Posterior cingulate gyrus (tissue), 11 donors: ENCODE data around the gene INTS14.
"Not testable (repeated sequence)": the region's sequence is repeated elsewhere in the genome, so short reads cannot be mapped to it uniquely, and the experiment has no call there.

ENCODE experiments used
- DNase-seq, 10 donors: peaks; one replicate each; pipeline versions ENCODE4 v3.0.0 to v3.0.0-alpha.2; 2020 to 2021; ENCODE audit warnings: mixed read lengths in 3 of 10
- intact Hi-C: fragments of 100-400 bp; cut with DNase I; formaldehyde crosslinking; loops from one replicate; pipeline ENCODE4 v1.15.1; 2023

The INTS14 gene

GRCh38 chr15:65584241-65584640 is 26.7 kb downstream of the INTS14 start:
- intact Hi-C loops: no loop called here
- no peak for DNase-seq

- intact Hi-C loops: no loop called here
- DNase-seq: no peak
Measured at GRCh38 chr15:65583701-65584100, 27.2 kb downstream of the INTS14 start.

- DNase-seq: no peak
- intact Hi-C loops: no loop called here
Measured at GRCh38 chr15:65580287-65580686, 30.6 kb downstream of the INTS14 start.

- intact Hi-C loops: no loop called here
- DNase-seq: no peak
Measured at GRCh38 chr15:65579762-65580161, 31.2 kb downstream of the INTS14 start.

GRCh38 chr15:65578904-65579728 is 31.8 kb downstream of the INTS14 start:
- no peak for DNase-seq
- intact Hi-C loops: no loop called here

- intact Hi-C loops: no loop called here
- no peak for DNase-seq
Measured at GRCh38 chr15:65577129-65577996, 33.6 kb downstream of the INTS14 start.

- no peak for DNase-seq
- intact Hi-C loops: no loop called here
Measured at GRCh38 chr15:65576664-65577063, 34.3 kb downstream of the INTS14 start.

GRCh38 chr15:65571971-65572370 is 39.0 kb downstream of the INTS14 start:
- intact Hi-C loops: no loop called here
- DNase-seq: no peak

GRCh38 chr15:65569728-65570127 is 41.2 kb downstream of the INTS14 start:
- no peak for DNase-seq
- intact Hi-C loops: no loop called here

- intact Hi-C loops: no loop called here
Measured at GRCh38 chr15:65561934-65562333, 49.0 kb downstream of the INTS14 start.

GRCh38 chr15:65559941-65560340 is 51.0 kb downstream of the INTS14 start:
- DNase-seq: no peak
- intact Hi-C loops: no loop called here

More at GRCh38 chr15:65561934-65562333, 49.0 kb downstream of the INTS14 start:
- no peak for DNase-seq

- no peak for DNase-seq
- intact Hi-C loops: no loop called here
Measured at GRCh38 chr15:65558997-65559760, 51.8 kb downstream of the INTS14 start.

- intact Hi-C loops: no loop called here
- DNase-seq: no peak
Measured at GRCh38 chr15:65558336-65558735, 52.6 kb downstream of the INTS14 start.

GRCh38 chr15:65556622-65557021 is 54.3 kb downstream of the INTS14 start:
- no peak for DNase-seq
- intact Hi-C loops: no loop called here

GRCh38 chr15:65553691-65554090 is 57.2 kb downstream of the INTS14 start:
- no peak for DNase-seq
- intact Hi-C loops: no loop called here

- DNase-seq, intact Hi-C loops: not testable (repeated sequence)
Measured at GRCh38 chr15:65552851-65553250, 58.1 kb downstream of the INTS14 start.

- intact Hi-C loops: no loop called here
- DNase-seq: no peak
Measured at GRCh38 chr15:65551183-65551582, 59.7 kb downstream of the INTS14 start.

- DNase-seq: no peak
- intact Hi-C loops: no loop called here
Measured at GRCh38 chr15:65550681-65551098, 60.2 kb downstream of the INTS14 start.

GRCh38 chr15:65549288-65549687 is 61.6 kb downstream of the INTS14 start:
- DNase-seq, intact Hi-C loops: not testable (repeated sequence)

- intact Hi-C loops: no loop called here
- no peak for DNase-seq
Measured at GRCh38 chr15:65547841-65548240, 63.1 kb downstream of the INTS14 start.
